Midbrain (tissue), 1 donor: ENCODE data around the gene SRSF10.
A peak's percentile ranks its signal among the peaks of the same experiment; 100 is the strongest.
"Not testable (repeated sequence)": the region's sequence is repeated elsewhere in the genome, so short reads cannot be mapped to it uniquely, and the experiment has no call there.

ENCODE experiments used
- DNase-seq: peaks from one replicate; lab custom pipeline; 2025; lab: John Stamatoyannopoulos, UW

The SRSF10 gene

GRCh38 chr1:23979881-23980727, at the start of gene SRSF10:
TSS of gene SRSF10 (minus strand) at chr1:23980327. CDS start at chr1:23980255, 72 bp downstream.
- DNase-seq: peak; percentile 99

GRCh38 chr1:24027838-24028468, 47.8 kb upstream of the SRSF10 start:
- peak; percentile 6 for DNase-seq

- DNase-seq: no peak
Measured at GRCh38 chr1:24022581-24023361, 42.6 kb upstream of the SRSF10 start.

GRCh38 chr1:24021403-24022266, 41.5 kb upstream of the SRSF10 start:
- DNase-seq: no peak

GRCh38 chr1:24020470-24020869, 40.3 kb upstream of the SRSF10 start:
- DNase-seq: no peak

- no peak for DNase-seq
Measured at GRCh38 chr1:24020025-24020424, 39.9 kb upstream of the SRSF10 start.

GRCh38 chr1:24018611-24019580, 38.8 kb upstream of the SRSF10 start:
- DNase-seq: peak; percentile 34

- no peak for DNase-seq
Measured at GRCh38 chr1:24015221-24016210, 35.4 kb upstream of the SRSF10 start.

GRCh38 chr1:24012878-24013277, 32.8 kb upstream of the SRSF10 start:
- not testable (repeated sequence) for DNase-seq

GRCh38 chr1:24010650-24011049, 30.5 kb upstream of the SRSF10 start:
- no peak for DNase-seq

GRCh38 chr1:24009406-24009805, 29.3 kb upstream of the SRSF10 start:
- no peak for DNase-seq

GRCh38 chr1:24008574-24009184, 28.6 kb upstream of the SRSF10 start:
- DNase-seq: not testable (repeated sequence)

- DNase-seq: no peak
Measured at GRCh38 chr1:24007079-24007478, 27.0 kb upstream of the SRSF10 start.

- DNase-seq: no peak
Measured at GRCh38 chr1:24005163-24005562, 25.0 kb upstream of the SRSF10 start.

GRCh38 chr1:24004132-24004531, 24.0 kb upstream of the SRSF10 start:
- DNase-seq: no peak

GRCh38 chr1:24003331-24003972, 23.3 kb upstream of the SRSF10 start:
- no peak for DNase-seq

- no peak for DNase-seq
Measured at GRCh38 chr1:24002695-24003094, 22.6 kb upstream of the SRSF10 start.

GRCh38 chr1:23999156-23999671, 19.1 kb upstream of the SRSF10 start:
- DNase-seq: no peak
